RWPE2 (cell line): Measurements from ENCODE around the gene TRIM47.
A peak's percentile ranks its signal among the peaks of the same experiment; 100 is the strongest.
"Not testable (repeated sequence)": the region's sequence is repeated elsewhere in the genome, so short reads cannot be mapped to it uniquely, and the experiment has no call there.

Experiments used
- ATAC-seq: fragments of 200-7000 bp; cut with Tn5 transposase; 3 replicates; pipeline ENCODE4 v1.9.1; 2021; ENCODE audit warnings: low read depth
- DNase-seq: peaks from one replicate; pipeline ENCODE4 v3.0.0-alpha.2; 2020; ENCODE audit warnings: low spot score
- H3K27ac ChIP-seq: fragments of 450-650 bp; 2 replicates; pipeline ENCODE4 v1.5.1; 2017; ENCODE audit warnings: mild to moderate bottlenecking; ENCODE audit not compliant: poor library complexity, severe bottlenecking
- H3K27me3 ChIP-seq: fragments of 250-450 bp; sonication (Bioruptor Pico); 2 replicates; pipeline ENCODE4 v1.5.1; 2021; ENCODE audit warnings: mild to moderate bottlenecking, moderate library complexity; ENCODE audit not compliant: insufficient read depth, poor library complexity, severe bottlenecking
- H3K36me3 ChIP-seq: fragments of 250-450 bp; sonication (Bioruptor Pico); 2 replicates; pipeline ENCODE4 v1.5.1; 2020; ENCODE audit warnings: low read depth, mild to moderate bottlenecking, moderate library complexity
- H3K4me1 ChIP-seq: fragments of 250-450 bp; sonication (Bioruptor Pico); 2 replicates; pipeline ENCODE4 v1.5.1; 2021; ENCODE audit warnings: mild to moderate bottlenecking, moderate library complexity; ENCODE audit not compliant: insufficient read depth, poor library complexity, severe bottlenecking
- H3K4me3 ChIP-seq: fragments of 250-450 bp; sonication (Bioruptor Pico); 2 replicates; pipeline ENCODE4 v1.5.1; 2021; ENCODE audit warnings: mild to moderate bottlenecking, moderate library complexity; ENCODE audit not compliant: severe bottlenecking
- H3K9me3 ChIP-seq: fragments of 250-450 bp; sonication (Bioruptor Pico); 2 replicates; pipeline ENCODE4 v1.5.1; 2021; ENCODE audit warnings: mild to moderate bottlenecking, moderate library complexity; ENCODE audit not compliant: severe bottlenecking
- CTCF ChIP-seq: fragments of 450-650 bp; IDR thresholded peaks from one replicate; pipeline ENCODE4 v1.5.1; 2017; ENCODE audit warnings: mild to moderate bottlenecking, moderate library complexity; ENCODE audit not compliant: poor library complexity, severe bottlenecking

Gene TRIM47

GRCh38 chr17:75875182-75875939 lies 3.0 kb downstream of the TRIM47 start:
- Histone ChIP-seq H3K27ac (peak overlapping the region; percentile 96), H3K36me3 (peaks cover 18% of the 10 kb centered on the region), H3K27me3 (no peaks in the 10 kb centered on the region), H3K9me3 (no peaks in the 10 kb centered on the region), H3K4me1 (peaks cover 30% of the 10 kb centered on the region), H3K4me3 (peak overlapping the region; percentile 49)
- TF ChIP-seq CTCF, result no peak
- DNase-seq (peak; percentile 86), ATAC-seq (no peak; the same call in 2 of the 3 replicates)

- Histone ChIP-seq H3K4me1 (peaks cover 32% of the 10 kb centered on the region), H3K27ac (peak overlapping the region; percentile 96), H3K9me3 (no peaks in the 10 kb centered on the region), H3K4me3 (no peak overlapping the region), H3K36me3 (peaks cover 18% of the 10 kb centered on the region), H3K27me3 (no peaks in the 10 kb centered on the region)
- no peak for ATAC-seq
- TF ChIP-seq CTCF, result no peak
- no peak for DNase-seq
Measured at GRCh38 chr17:75874323-75875181, 3.8 kb downstream of the TRIM47 start.

DNA sequence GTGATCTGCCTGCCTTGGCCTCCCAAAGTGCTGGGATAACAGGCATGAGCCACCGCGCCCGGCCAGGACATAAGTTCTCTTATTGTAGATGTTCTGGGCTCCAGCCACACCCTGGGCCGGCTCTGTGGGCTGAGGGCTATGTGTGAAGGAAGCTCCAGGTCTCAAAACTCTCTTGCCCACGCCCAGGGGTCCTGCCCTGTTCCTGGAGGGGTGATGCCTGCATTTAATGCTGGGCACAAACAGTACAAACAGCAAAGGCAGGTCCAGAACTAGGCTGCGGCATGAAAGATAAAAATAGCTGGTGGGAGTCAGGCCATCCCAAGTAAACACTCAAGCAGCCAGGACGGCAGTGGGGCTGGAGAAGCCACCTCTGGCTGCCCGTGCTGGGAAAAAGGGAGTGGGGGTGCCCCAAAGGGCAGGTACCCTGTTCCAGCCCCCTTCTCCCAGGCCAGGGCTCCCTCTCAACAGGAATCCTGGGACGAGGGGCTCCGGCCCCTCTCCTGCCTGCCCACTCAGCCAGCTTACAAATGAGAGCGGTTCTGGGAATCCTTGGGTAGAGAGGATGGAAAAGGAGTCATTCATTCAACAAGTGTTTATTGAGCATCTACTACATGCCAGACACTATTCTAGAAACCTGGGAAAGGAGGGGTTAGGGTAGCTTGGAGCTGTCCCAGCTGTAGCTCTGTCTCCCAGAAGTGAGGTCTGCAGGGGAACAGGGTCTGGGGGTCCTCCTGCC lies 4.6 kb downstream of the TRIM47 start:
- ATAC-seq, result no peak
- Histone ChIP-seq H3K4me1 (peaks cover 38% of the 10 kb centered on the region), H3K27ac (peak overlapping the region; percentile 96), H3K27me3 (no peaks in the 10 kb centered on the region), H3K9me3 (no peaks in the 10 kb centered on the region), H3K4me3 (no peak overlapping the region), H3K36me3 (peaks cover 18% of the 10 kb centered on the region)
- no peak for DNase-seq
- no peak for TF ChIP-seq CTCF

GRCh38 chr17:75872434-75873351 lies 5.7 kb downstream of the TRIM47 start:
- no peaks in the 10 kb centered on the region for H3K9me3 ChIP-seq
- peaks cover 18% of the 10 kb centered on the region for H3K36me3 ChIP-seq
- H3K4me1 ChIP-seq, result peaks cover 38% of the 10 kb centered on the region
- no peaks in the 10 kb centered on the region for H3K27me3 ChIP-seq
- no peak for TF ChIP-seq CTCF
- H3K4me3 ChIP-seq, result no peak overlapping the region
- peak; percentile 45 for ATAC-seq
- peak overlapping the region; percentile 96 for H3K27ac ChIP-seq
- peak; percentile 83 for DNase-seq

DNA sequence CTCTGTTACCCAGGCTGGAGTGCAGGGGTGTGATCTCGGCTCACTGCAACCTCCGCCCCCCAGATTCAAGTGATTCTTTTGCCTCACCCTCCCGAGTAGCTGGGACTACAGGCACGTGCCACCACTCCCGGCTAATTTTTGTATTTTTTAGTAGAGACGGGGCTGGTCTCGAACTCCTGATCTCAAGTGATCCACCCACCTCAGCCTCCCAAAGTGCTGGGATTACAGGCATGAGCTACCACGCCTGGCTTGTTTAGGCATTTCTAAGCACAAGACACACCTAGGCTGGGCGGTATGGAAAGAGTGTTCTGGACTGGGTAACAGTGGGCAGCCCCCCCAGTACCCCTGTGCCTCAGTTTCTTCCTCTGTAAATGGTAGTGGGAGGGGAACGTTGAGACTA lies 8.2 kb downstream of the TRIM47 start:
- not testable (repeated sequence) for ATAC-seq, H3K4me3 ChIP-seq, DNase-seq, H3K9me3 ChIP-seq, H3K27ac ChIP-seq, H3K27me3 ChIP-seq
- Histone ChIP-seq H3K4me1 (peaks cover 22% of the 10 kb centered on the region), H3K36me3 (peaks cover 14% of the 10 kb centered on the region)
